OCI-LY1 (cell line): ENCODE measurements around the gene FBXO41.

Experiments
- EZH2 ChIP-seq: fragments of 200-600 bp; sonication (generic), shearing (Covaris generic); IDR thresholded peaks from 2 replicates; pipeline ENCODE4 v1.8.0; 2017; ENCODE audit warnings: borderline replicate concordance, mixed run types, mild to moderate bottlenecking, antibody characterized with exemption, low read length, moderate library complexity, mixed read lengths
- TF ChIP-seq, protein P1 (sequence below): fragments of 200-600 bp; sonication (generic), shearing (Covaris generic); IDR thresholded peaks from 2 replicates; pipeline ENCODE4 v1.5.1; 2017; ENCODE audit warnings: mild to moderate bottlenecking, antibody characterized with exemption, low read length, moderate library complexity, mixed read lengths

DNA sequence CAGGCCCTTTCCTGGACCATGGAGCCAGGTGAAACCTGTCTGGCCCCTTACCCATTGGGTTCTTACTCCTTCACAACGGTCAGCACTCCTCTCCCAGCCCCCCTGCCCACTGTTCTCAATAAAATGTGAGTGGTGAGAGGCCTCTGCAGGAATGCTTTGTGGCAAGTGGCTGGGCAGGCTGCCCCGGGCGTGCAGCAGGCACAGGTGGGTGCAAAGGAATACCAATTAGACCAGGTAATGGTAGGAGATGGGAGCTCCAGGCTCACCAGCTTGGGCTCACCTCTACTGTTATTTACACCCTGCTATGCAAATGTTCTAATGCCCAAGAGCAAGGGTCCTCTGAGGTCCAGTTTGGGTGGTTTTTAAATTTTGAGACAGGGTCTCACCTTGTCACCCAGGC lies 57.2 kb downstream of the FBXO41 start:
- TF ChIP-seq, protein P1, sequence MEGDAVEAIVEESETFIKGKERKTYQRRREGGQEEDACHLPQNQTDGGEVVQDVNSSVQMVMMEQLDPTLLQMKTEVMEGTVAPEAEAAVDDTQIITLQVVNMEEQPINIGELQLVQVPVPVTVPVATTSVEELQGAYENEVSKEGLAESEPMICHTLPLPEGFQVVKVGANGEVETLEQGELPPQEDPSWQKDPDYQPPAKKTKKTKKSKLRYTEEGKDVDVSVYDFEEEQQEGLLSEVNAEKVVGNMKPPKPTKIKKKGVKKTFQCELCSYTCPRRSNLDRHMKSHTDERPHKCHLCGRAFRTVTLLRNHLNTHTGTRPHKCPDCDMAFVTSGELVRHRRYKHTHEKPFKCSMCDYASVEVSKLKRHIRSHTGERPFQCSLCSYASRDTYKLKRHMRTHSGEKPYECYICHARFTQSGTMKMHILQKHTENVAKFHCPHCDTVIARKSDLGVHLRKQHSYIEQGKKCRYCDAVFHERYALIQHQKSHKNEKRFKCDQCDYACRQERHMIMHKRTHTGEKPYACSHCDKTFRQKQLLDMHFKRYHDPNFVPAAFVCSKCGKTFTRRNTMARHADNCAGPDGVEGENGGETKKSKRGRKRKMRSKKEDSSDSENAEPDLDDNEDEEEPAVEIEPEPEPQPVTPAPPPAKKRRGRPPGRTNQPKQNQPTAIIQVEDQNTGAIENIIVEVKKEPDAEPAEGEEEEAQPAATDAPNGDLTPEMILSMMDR: no peak
- no peak for TF ChIP-seq EZH2
